Lower lobe of right lung (tissue), 1 donor: ENCODE measurements around the gene MSMO1. TPM values are rescaled to one million over a fixed set of nuclear protein-coding genes. Genes with fewer than 3 reads are reported as not detected.

Source experiments
- microRNA-seq: library from miRNA; unstranded; fragments of <30 nt; microRNA quantifications from one replicate; pipeline ENCODE4 v1.2.0, GENCODE V29; 2020; ENCODE audit warnings: borderline number of aligned reads
- total RNA-seq: library from RNA; stranded (reverse); fragmentation: NEBNext Ultra II Directional; extraction: Animal tissue kit (Norgen Biotek cat#: 25700); gene quantifications from one replicate; pipeline ENCODE4 v1.2.1, GENCODE V29; 2021
- donor health status: DM: no; HTN: yes; CAD: no; lungs with severe emphysema.

Gene MSMO1
- total RNA-seq, 1 donor from 2014 or later, result 138 TPM

Small RNAs within 50 kb of the gene (microRNA-seq; reads per million reads assigned to microRNA genes)
- gene MIR578, result not detected

Other genes starting within 250 kb of the MSMO1 start
- gene TMEM192, start 214.8 kb upstream of the MSMO1 start, total RNA-seq, result 23.3 TPM
- gene KLHL2, start 120.1 kb upstream of the MSMO1 start, total RNA-seq, result 37.7 TPM
- gene CPE, start 51.3 kb downstream of the MSMO1 start, total RNA-seq, result 36.9 TPM